IMR-90 (cell line): ENCODE measurements around the gene GCK. TPM values are rescaled to one million over a fixed set of nuclear protein-coding genes. Genes with fewer than 3 reads are reported as not detected.

Experiments used
- ATAC-seq: fragments of 200-7000 bp; cut with Tn5 transposase; 2 replicates; pipeline ENCODE4 v1.9.1; 2020; ENCODE audit warnings: low read depth, mild to moderate bottlenecking, moderate library complexity
- BruUV-seq: library from RNA; stranded (reverse); fragments of 400-500 nt; replicated peaks from 2 replicates; lab custom pipeline; 2021; lab: Mats Ljungman, UMichigan
- CTCF ChIA-PET: fragments of 300-600 bp; formaldehyde crosslinking; extraction: SDS; loops from one replicate; lab custom pipeline; 2021; ENCODE audit warnings: antibody characterized with exemption; lab: Yijun Ruan, JAX
- POLR2A ChIA-PET: fragments of 300-600 bp; sonication (Branson Sonifier 250); formaldehyde crosslinking; loops from one replicate; lab custom pipeline; 2022; ENCODE audit warnings: antibody characterized with exemption; ENCODE audit not compliant: unreplicated experiment; lab: Charles Lee
- DNase-seq: peaks from one replicate; pipeline ENCODE4 v3.0.0; 2013
- H2AFZ ChIP-seq: replicated peaks from 2 replicates; pipeline ENCODE3; 2013; ENCODE audit warnings: low read length, mild to moderate bottlenecking; ENCODE audit not compliant: poor library complexity
- H2AK5ac ChIP-seq: 2 replicates; pipeline ENCODE4 v1.6.1; 2013; ENCODE audit warnings: low read depth, low read length, inconsistent platforms
- H2AK9ac ChIP-seq: replicated peaks from 2 replicates; pipeline ENCODE3; 2013; ENCODE audit warnings: mild to moderate bottlenecking, low read depth, low read length, moderate library complexity; ENCODE audit not compliant: poor library complexity
- H2BK120ac ChIP-seq: 2 replicates; pipeline ENCODE4 v1.6.1; 2013; ENCODE audit warnings: low read depth, low read length, inconsistent platforms
- H2BK15ac ChIP-seq: 3 replicates; pipeline ENCODE4 v1.6.1; 2013; ENCODE audit warnings: low read depth, low read length, inconsistent platforms
- H2BK20ac ChIP-seq: 2 replicates; pipeline ENCODE4 v1.6.1; 2013; ENCODE audit warnings: low read depth, mild to moderate bottlenecking, inconsistent platforms, low read length, moderate library complexity
- H2BK5ac ChIP-seq: 2 replicates; pipeline ENCODE4 v1.6.1; 2013; ENCODE audit warnings: mild to moderate bottlenecking, low read depth, low read length, inconsistent platforms; ENCODE audit not compliant: poor library complexity, severe bottlenecking
- H3K14ac ChIP-seq: replicated peaks from 2 replicates; pipeline ENCODE4 v1.6.1; 2013; ENCODE audit warnings: low read depth, low read length, inconsistent platforms
- H3K18ac ChIP-seq: 2 replicates; pipeline ENCODE4 v1.6.1; 2013; ENCODE audit warnings: low read depth, low read length, control low read depth
- H3K23ac ChIP-seq: 2 replicates; pipeline ENCODE4 v1.6.1; 2013; ENCODE audit warnings: low read depth, low read length, inconsistent platforms
- H3K27ac ChIP-seq: 2 replicates; pipeline ENCODE4 v1.5.1; 2013; ENCODE audit warnings: mild to moderate bottlenecking, control low read depth, low read length; ENCODE audit not compliant: insufficient read depth
- H3K27me3 ChIP-seq: 2 replicates; pipeline ENCODE4 v1.6.1; 2013; ENCODE audit warnings: low read length; ENCODE audit not compliant: control insufficient read depth, insufficient read depth
- H3K36me3 ChIP-seq: 2 replicates; pipeline ENCODE4 v1.6.1; 2013; ENCODE audit warnings: low read length, mixed read lengths; ENCODE audit not compliant: control insufficient read depth, insufficient read depth
- H3K4ac ChIP-seq: 2 replicates; pipeline ENCODE4 v1.6.1; 2013; ENCODE audit warnings: low read depth, low read length, inconsistent platforms
- H3K4me1 ChIP-seq: 2 replicates; pipeline ENCODE4 v1.6.1; 2013; ENCODE audit warnings: low read length, mixed read lengths; ENCODE audit not compliant: control insufficient read depth, insufficient read depth
- H3K4me2 ChIP-seq: 2 replicates; pipeline ENCODE4 v1.6.1; 2013; ENCODE audit warnings: low read depth, mild to moderate bottlenecking, control low read depth, low read length, moderate library complexity
- H3K4me3 ChIP-seq: 2 replicates; pipeline ENCODE4 v1.5.1; 2013; ENCODE audit warnings: low read depth, mild to moderate bottlenecking, control low read depth, low read length, moderate library complexity; ENCODE audit not compliant: insufficient read depth
- H3K56ac ChIP-seq: 2 replicates; pipeline ENCODE4 v1.6.1; 2013; ENCODE audit warnings: low read length, inconsistent platforms; ENCODE audit not compliant: insufficient read depth; ENCODE audit errors: extremely low read depth
- H3K79me1 ChIP-seq, 2 experiments: 2 replicates each; pipeline ENCODE4 v1.6.1; 2013; ENCODE audit warnings: low read length in 2 of 2, inconsistent platforms in 1 of 2, low read depth in 1 of 2
- H3K9ac ChIP-seq: 2 replicates; pipeline ENCODE4 v1.6.1; 2013; ENCODE audit warnings: low read depth, low read length, control low read depth
- H3K9me1 ChIP-seq: 2 replicates; pipeline ENCODE4 v1.6.1; 2013; ENCODE audit warnings: low read length, inconsistent platforms; ENCODE audit not compliant: insufficient read depth
- H3K9me3 ChIP-seq: 2 replicates; pipeline ENCODE4 v1.6.1; 2013; ENCODE audit warnings: low read length; ENCODE audit not compliant: control insufficient read depth, insufficient read depth
- H4K20me1 ChIP-seq: 2 replicates; pipeline ENCODE4 v1.6.1; 2013; ENCODE audit warnings: low read length, inconsistent platforms; ENCODE audit not compliant: insufficient read depth
- H4K5ac ChIP-seq: 2 replicates; pipeline ENCODE4 v1.6.1; 2013; ENCODE audit warnings: mild to moderate bottlenecking, low read depth, low read length, control low read depth
- H4K8ac ChIP-seq, 2 experiments: 2 replicates each; pipeline ENCODE4 v1.6.1; 2013; ENCODE audit warnings: low read depth in 2 of 2, low read length in 2 of 2, control low read depth in 1 of 2, inconsistent platforms in 1 of 2
- H4K91ac ChIP-seq: 2 replicates; pipeline ENCODE4 v1.6.1; 2013; ENCODE audit warnings: low read depth, low read length, inconsistent platforms; ENCODE audit not compliant: insufficient read depth
- BHLHE40 ChIP-seq: fragments of 150-350 bp; IDR thresholded peaks from 2 replicates; pipeline ENCODE4 v1.6.1; 2016; ENCODE audit warnings: mild to moderate bottlenecking, low read depth, low read length
- CEBPB ChIP-seq: IDR thresholded peaks from 2 replicates; pipeline ENCODE4 v1.6.1; 2012; ENCODE audit warnings: low read depth, low read length, improper control_type of control experiment
- MAFK ChIP-seq: IDR thresholded peaks from 2 replicates; pipeline ENCODE4 v1.6.1; 2012; ENCODE audit warnings: low read depth, low read length, improper control_type of control experiment
- NFE2L2 ChIP-seq: fragments of 150-350 bp; IDR thresholded peaks from 2 replicates; pipeline ENCODE4 v1.6.1; 2016; ENCODE audit warnings: low read depth, mild to moderate bottlenecking, low read length
- POLR2A ChIP-seq: IDR thresholded peaks from 2 replicates; pipeline ENCODE4 v1.6.1; 2012; ENCODE audit warnings: mild to moderate bottlenecking, low read depth, low read length
- RAD21 ChIP-seq: IDR thresholded peaks from 2 replicates; pipeline ENCODE4 v1.6.1; 2012; ENCODE audit warnings: low read length, improper control_type of control experiment
- USF2 ChIP-seq: fragments of 150-350 bp; IDR thresholded peaks from 2 replicates; pipeline ENCODE4 v1.6.1; 2017; ENCODE audit warnings: mild to moderate bottlenecking, antibody characterized with exemption, low read length, low read depth
- WGBS, 2 experiments: methylation state at CpG; one replicate each; pipeline versions ENCODE4 v1.1.5 to v1.1.7; 2013; ENCODE audit warnings: missing lambda C conversion rate in 2 of 2; ENCODE audit not compliant: insufficient read length in 1 of 2; ENCODE audit errors: extremely low coverage in 2 of 2; 5-methylcytosine and 5-hydroxymethylcytosine counted together
- dilution Hi-C: fragments of 300-500 bp; cut with HindIII; formaldehyde crosslinking; loops from one replicate; pipeline ENCODE4 v1.14.3; 2018; ENCODE audit warnings: low sequenced_read_pairs; ENCODE audit not compliant: unreplicated experiment
- in situ Hi-C: fragments of 300-500 bp; cut with MboI; formaldehyde crosslinking; loops from 3 replicates; pipeline ENCODE4 v1.14.3; 2019; ENCODE audit warnings: low sequenced_read_pairs, inconsistent platforms, mixed read lengths
- intact Hi-C: fragments of 100-400 bp; cut with micrococcal nuclease; formaldehyde crosslinking; loops from 2 replicates; pipeline ENCODE4 v1.10.0; 2022
- polyA plus RNA-seq, 3 experiments: library from polyadenylated mRNA; depleted of rRNA; stranded (reverse); fragments of >200 nt; gene quantifications; 2 replicates each; pipeline ENCODE4 v1.2.3, GENCODE V29; 2012; ENCODE audit warnings: low replicate concordance in 1 of 3
- total RNA-seq: library from RNA; depleted of rRNA; stranded (reverse); fragments of >200 nt; gene quantifications from 2 replicates; pipeline ENCODE4 v1.2.3, GENCODE V29; 2012
- TF ChIP-seq, protein P1 (sequence below): fragments of 150-350 bp; IDR thresholded peaks from 2 replicates; pipeline ENCODE4 v1.6.1; 2016; ENCODE audit warnings: low read depth, mild to moderate bottlenecking, low read length, moderate library complexity, borderline replicate concordance

GCK gene
- total and polyA plus RNA-seq, 2 of the 4 experiments (the other 2 are of a cell fraction) = 0.14 to 0.18 TPM

- no peak overlapping the region for H3K4me3 ChIP-seq
- WGBS, 2 experiments = 96% methylated on average over 9 of the region's 16 CpGs; no CpG with 5 or more reads in 1 of the 2 experiments
- H2BK5ac ChIP-seq = no peak overlapping the region
- H2AK5ac ChIP-seq = no peak overlapping the region
- H4K91ac ChIP-seq = no peak overlapping the region
- H2BK20ac ChIP-seq = no peak overlapping the region
- no peaks in the 10 kb centered on the region for H3K27me3 ChIP-seq
- no TSS peak for BruUV-seq
- no peaks in the 10 kb centered on the region for H3K9me1 ChIP-seq
- H3K4me2 ChIP-seq = no peak overlapping the region
- H2AFZ ChIP-seq = no peak overlapping the region
- H2BK120ac ChIP-seq = no peak overlapping the region
- H3K79me1 ChIP-seq = no peaks in the 10 kb centered on the region
- POLR2A ChIA-PET = no interaction called here
- no peaks in the 10 kb centered on the region for H4K20me1 ChIP-seq
- CTCF ChIA-PET = no interaction called here
- H4K5ac ChIP-seq = no peak overlapping the region
- H3K9me3 ChIP-seq = no peaks in the 10 kb centered on the region
- TF ChIP-seq BHLHE40 = no peak
- TF ChIP-seq MAFK = no peak
- TF ChIP-seq POLR2A = no peak
- no peak for TF ChIP-seq CEBPB
- TF ChIP-seq, protein P1, sequence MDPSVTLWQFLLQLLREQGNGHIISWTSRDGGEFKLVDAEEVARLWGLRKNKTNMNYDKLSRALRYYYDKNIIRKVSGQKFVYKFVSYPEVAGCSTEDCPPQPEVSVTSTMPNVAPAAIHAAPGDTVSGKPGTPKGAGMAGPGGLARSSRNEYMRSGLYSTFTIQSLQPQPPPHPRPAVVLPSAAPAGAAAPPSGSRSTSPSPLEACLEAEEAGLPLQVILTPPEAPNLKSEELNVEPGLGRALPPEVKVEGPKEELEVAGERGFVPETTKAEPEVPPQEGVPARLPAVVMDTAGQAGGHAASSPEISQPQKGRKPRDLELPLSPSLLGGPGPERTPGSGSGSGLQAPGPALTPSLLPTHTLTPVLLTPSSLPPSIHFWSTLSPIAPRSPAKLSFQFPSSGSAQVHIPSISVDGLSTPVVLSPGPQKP = no peak
- no peak for TF ChIP-seq USF2
- no peak for TF ChIP-seq NFE2L2
- no peak for TF ChIP-seq RAD21
- peaks cover 16% of the 10 kb centered on the region for H3K36me3 ChIP-seq
- no peak overlapping the region for H3K27ac ChIP-seq
- no peak for ATAC-seq
- no peak overlapping the region for H3K56ac ChIP-seq
- DNase-seq = no peak
- no peak overlapping the region for H2AK9ac ChIP-seq
- intact Hi-C loops (no loop called here), in situ Hi-C loops (no loop called here), dilution Hi-C loops (no loop called here)
- no peak overlapping the region for H3K23ac ChIP-seq
- no peak overlapping the region for H4K8ac ChIP-seq
- H2BK15ac ChIP-seq = no peak overlapping the region
- no peak overlapping the region for H3K4ac ChIP-seq
- H3K9ac ChIP-seq = no peak overlapping the region
- H3K4me1 ChIP-seq = no peaks in the 10 kb centered on the region
- no peak overlapping the region for H3K14ac ChIP-seq
- H3K18ac ChIP-seq = no peak overlapping the region
These were observed 77.5 kb downstream of the GCK start for GRCh38 chr7:44111761-44112160.
